ENCODE results near the gene GYPC. TPM values are rescaled to one million over a fixed set of nuclear protein-coding genes. Genes with fewer than 3 reads are reported as not detected.

GYPC gene
- total and polyA plus RNA-seq, 4 donors: 61.4 to 170 (median 113) TPM

- Histone ChIP-seq H3K27me3 (ENCODE audit: control insufficient read depth in 3 of 3, insufficient read depth in 3 of 3, low read length in 2 of 3) (no peaks in the 10 kb centered on the region), H3K4me1 (ENCODE audit: control insufficient read depth in 5 of 5, insufficient read depth in 5 of 5, low read length in 5 of 5) (peaks cover 0 to 3% (median 0%) of the 10 kb centered on the region in 5 donors), H3K4me3 (no peak overlapping the region), H3K27ac (ENCODE audit: low read depth in 1 of 2, low read length in 1 of 2) (no peak overlapping the region), H3K9me3 (ENCODE audit: control insufficient read depth in 4 of 4, insufficient read depth in 3 of 4, low read length in 3 of 4) (peaks cover 0 to 2% (median 0%) of the 10 kb centered on the region in 4 donors), H3K36me3 (ENCODE audit: control insufficient read depth in 4 of 4, insufficient read depth in 4 of 4, low read length in 4 of 4) (no peaks in the 10 kb centered on the region), H3K9ac (ENCODE audit: insufficient read depth in 1 of 2, low read length in 2 of 2) (no peak overlapping the region)
- DNase-seq (peak in 2 of 3 donors; percentile 21 to 27), ATAC-seq (ENCODE audit: insufficient read depth, low FRiP score) (no peak)
- TF ChIP-seq, protein P1, sequence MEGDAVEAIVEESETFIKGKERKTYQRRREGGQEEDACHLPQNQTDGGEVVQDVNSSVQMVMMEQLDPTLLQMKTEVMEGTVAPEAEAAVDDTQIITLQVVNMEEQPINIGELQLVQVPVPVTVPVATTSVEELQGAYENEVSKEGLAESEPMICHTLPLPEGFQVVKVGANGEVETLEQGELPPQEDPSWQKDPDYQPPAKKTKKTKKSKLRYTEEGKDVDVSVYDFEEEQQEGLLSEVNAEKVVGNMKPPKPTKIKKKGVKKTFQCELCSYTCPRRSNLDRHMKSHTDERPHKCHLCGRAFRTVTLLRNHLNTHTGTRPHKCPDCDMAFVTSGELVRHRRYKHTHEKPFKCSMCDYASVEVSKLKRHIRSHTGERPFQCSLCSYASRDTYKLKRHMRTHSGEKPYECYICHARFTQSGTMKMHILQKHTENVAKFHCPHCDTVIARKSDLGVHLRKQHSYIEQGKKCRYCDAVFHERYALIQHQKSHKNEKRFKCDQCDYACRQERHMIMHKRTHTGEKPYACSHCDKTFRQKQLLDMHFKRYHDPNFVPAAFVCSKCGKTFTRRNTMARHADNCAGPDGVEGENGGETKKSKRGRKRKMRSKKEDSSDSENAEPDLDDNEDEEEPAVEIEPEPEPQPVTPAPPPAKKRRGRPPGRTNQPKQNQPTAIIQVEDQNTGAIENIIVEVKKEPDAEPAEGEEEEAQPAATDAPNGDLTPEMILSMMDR (IDR thresholded peaks at IDR 0.05; ENCODE audit: control extremely low read depth, extremely low read depth): no peak
- 92 to 93% methylated on average over 1 of the region's 1 CpG for WGBS, 2 donors
These were observed 83.2 kb downstream of the GYPC start for GRCh38 chr2:126739141-126739540.

GRCh38 chr2:126744640-126745039 is 88.7 kb downstream of the GYPC start:
- Histone ChIP-seq H3K9me3 (ENCODE audit: control insufficient read depth in 4 of 4, insufficient read depth in 3 of 4, low read length in 3 of 4) (no peaks in the 10 kb centered on the region), H3K4me1 (ENCODE audit: control insufficient read depth in 5 of 5, insufficient read depth in 5 of 5, low read length in 5 of 5) (no peaks in the 10 kb centered on the region), H3K36me3 (ENCODE audit: control insufficient read depth in 4 of 4, insufficient read depth in 4 of 4, low read length in 4 of 4) (no peaks in the 10 kb centered on the region), H3K4me3 (no peak overlapping the region), H3K27me3 (ENCODE audit: control insufficient read depth in 3 of 3, insufficient read depth in 3 of 3, low read length in 2 of 3) (no peaks in the 10 kb centered on the region), H3K9ac (ENCODE audit: insufficient read depth in 1 of 2, low read length in 2 of 2) (no peak overlapping the region), H3K27ac (ENCODE audit: low read depth in 1 of 2, low read length in 1 of 2) (no peak overlapping the region)
- 91 to 96% methylated on average over 3 of the region's 3 CpGs for WGBS, 2 donors
- ATAC-seq (ENCODE audit: insufficient read depth, low FRiP score) (no peak), DNase-seq (no peak)
- TF ChIP-seq, protein P1 (IDR thresholded peaks at IDR 0.05; ENCODE audit: control extremely low read depth, extremely low read depth): no peak

Small RNA genes lying within 50 kb of the gene (small RNA-seq; reads per million reads assigned to genes)
- not detected for gene RNU6-675P (ENCODE audit: low replicate concordance)

Other genes starting within 250 kb of the GYPC start
- gene TEX51, start 242.7 kb downstream of the GYPC start, total RNA-seq: not detected
- gene TEX51, start 242.7 kb downstream of the GYPC start, polyA plus RNA-seq: not detected